GM19463 (cell line): ENCODE results near the gene PRKAR1B.

Experiments
- ATAC-seq: cut with Tn5 transposase; IDR thresholded peaks from one replicate; pipeline ENCODE4 v1.9.1; 2021; ENCODE audit warnings: mild to moderate bottlenecking, moderate library complexity; ENCODE audit not compliant: unreplicated experiment

The PRKAR1B gene

GRCh38 chr7:698515-699475 lies 28.3 kb downstream of the PRKAR1B start:
- no peak for ATAC-seq

GRCh38 chr7:696812-697551 lies 30.1 kb downstream of the PRKAR1B start:
- ATAC-seq = no peak

- ATAC-seq = no peak
Observed at GRCh38 chr7:696426-696811, 30.7 kb downstream of the PRKAR1B start.

- no peak for ATAC-seq
Observed at GRCh38 chr7:693280-693679, 33.8 kb downstream of the PRKAR1B start.

- ATAC-seq = no peak
Observed at GRCh38 chr7:691361-692045, 35.6 kb downstream of the PRKAR1B start.

DNA sequence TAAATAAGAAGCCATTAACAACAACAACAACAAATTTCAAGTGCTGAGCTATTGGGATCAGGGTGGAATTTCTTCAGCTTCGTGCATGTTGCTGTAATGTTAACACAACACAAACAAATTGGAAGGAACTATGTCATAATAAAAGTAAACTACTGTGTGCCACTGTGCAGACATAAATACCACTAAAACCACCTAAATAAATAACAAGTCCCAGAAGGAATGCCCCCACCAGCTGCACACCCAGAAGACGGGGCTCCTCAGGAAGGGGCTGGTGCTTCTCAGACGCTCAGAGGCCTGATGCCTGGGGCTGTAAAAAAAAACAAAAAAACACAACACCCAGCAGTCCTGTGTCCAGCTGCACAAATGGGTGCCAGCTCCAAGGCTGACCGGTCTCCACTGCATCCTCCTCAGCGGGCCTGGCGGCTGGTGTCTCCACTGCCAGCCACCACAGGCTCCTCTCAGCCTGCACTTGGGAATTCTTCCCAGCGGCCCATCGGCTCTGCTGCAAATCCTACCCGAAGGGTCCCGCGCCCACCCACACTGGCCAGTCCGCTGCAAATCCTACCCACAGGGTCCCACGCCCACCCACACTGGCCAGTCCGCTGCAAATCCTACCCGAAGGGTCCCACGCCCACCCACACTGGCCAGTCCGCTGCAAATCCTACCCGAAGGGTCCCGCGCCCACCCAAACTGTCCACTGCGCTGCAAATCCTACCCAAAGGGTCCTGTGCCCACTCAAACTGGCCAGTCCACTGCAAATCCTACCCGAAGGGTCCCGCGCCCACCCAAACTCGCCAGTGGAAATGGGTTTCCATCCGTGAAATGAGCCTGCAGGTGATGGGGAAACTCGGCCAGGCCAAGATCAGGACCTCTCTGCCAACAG lies 36.4 kb downstream of the PRKAR1B start:
- ATAC-seq = no peak

DNA sequence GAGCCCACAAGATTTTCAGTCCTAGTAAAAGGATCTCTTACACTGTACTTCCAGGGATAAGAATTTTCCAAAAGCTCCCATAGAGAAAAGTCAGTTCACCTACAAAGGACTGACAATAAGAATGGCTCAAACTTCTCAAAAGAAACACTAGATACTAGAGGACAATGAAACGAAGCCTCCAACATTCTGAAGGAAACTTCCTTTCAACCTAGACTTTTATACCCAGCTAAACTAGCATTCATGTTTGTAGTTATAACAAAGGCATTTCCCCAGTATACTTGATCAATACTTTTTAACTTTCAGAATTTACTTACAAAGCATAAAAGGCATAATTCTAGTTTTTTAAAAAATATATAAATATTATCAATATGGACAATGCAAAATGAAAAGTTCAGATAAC lies 41.5 kb downstream of the PRKAR1B start:
- no peak for ATAC-seq

DNA sequence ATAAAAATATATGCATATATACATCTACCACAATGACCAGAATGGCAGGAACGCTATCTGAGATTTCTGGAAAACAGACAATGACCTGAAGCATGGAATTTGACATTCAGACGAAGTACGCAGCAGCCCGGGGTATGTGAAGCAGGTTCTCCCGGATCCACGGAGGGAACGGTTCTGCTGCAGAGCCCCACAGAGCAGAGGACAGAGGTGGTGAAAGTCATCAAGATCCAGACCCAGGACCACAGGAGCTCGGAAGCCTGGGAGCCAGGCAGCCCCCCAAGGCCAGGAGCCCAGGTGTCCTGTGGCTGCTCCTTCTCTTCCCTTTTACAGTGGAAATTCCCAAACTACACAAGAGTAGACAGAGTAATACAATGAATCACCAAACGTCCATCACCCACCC lies 42.7 kb downstream of the PRKAR1B start:
- ATAC-seq = no peak

GRCh38 chr7:683526-684205 lies 43.4 kb downstream of the PRKAR1B start:
- no peak for ATAC-seq

DNA sequence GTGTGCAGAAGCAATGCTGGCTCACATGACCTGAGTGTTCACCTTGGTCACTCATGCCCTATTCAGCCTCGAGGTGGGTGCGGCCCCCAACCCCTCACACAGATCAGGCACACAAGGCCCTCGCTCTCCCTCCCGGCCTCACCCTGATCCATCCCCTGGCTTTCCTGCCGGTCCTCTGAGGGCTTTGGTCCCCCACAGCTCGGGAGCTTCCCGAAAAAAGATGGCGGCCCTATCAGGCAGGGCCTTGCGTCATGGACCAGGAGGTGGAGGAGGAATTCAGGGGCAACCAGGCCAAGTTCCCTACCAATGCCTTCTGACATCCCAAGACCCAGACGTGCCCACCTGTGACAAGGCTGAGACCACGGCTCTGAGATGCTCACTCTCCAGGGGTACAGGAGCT lies 44.3 kb downstream of the PRKAR1B start:
- no peak for ATAC-seq

- no peak for ATAC-seq
Observed at GRCh38 chr7:681551-682307, 45.4 kb downstream of the PRKAR1B start.

GRCh38 chr7:680411-681127 lies 46.5 kb downstream of the PRKAR1B start:
- ATAC-seq = no peak

DNA sequence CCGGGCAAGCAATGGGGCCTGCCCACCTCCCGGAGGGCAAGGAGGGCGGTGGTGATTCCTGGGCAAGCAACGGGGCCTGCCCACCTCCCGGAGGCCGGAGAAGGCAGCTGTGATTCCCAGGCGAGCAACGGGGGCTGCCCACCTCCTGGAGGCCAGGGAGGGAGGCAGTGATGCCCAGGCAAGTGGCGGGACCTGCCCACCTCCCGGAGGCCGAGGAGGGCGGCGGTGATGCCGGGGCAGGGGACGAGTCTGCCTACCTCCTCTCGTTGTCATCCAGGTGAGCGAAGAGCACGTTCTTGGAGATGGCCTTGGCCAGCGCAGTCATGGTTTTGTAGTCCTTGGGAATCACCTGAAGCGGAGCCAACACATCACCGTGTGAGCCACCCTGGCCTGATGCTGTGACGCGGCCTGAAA lies 50.1 kb downstream of the PRKAR1B start:
- no peak for ATAC-seq

GRCh38 chr7:676246-676971 lies 50.7 kb downstream of the PRKAR1B start:
- no peak for ATAC-seq

- ATAC-seq = no peak
Observed at GRCh38 chr7:674454-675410, 52.3 kb downstream of the PRKAR1B start.

- ATAC-seq = no peak
Observed at GRCh38 chr7:673681-674453, 53.2 kb downstream of the PRKAR1B start.
